Measurements from ENCODE around the gene SEPTIN6. TPM values are rescaled to one million over a fixed set of nuclear protein-coding genes. Genes with fewer than 3 reads are reported as not detected.

The SEPTIN6 gene
- total RNA-seq, 1 experiment from 2014 or later, result 4.7 TPM

- no peaks in the 10 kb centered on the region for H3K4me1 Mint-ChIP-seq (ENCODE audit: insufficient read depth, unreplicated experiment)
- H3K9me3 Mint-ChIP-seq (ENCODE audit: unreplicated experiment), result no peaks in the 10 kb centered on the region
- peaks cover 15% of the 10 kb centered on the region for H3K27me3 Mint-ChIP-seq (ENCODE audit: insufficient read depth, unreplicated experiment)
- no TSS peak for BruUV-seq (replicated peaks)
- intact Hi-C loops (cut with micrococcal nuclease), result loop anchor here (10.0 kb wide), 1 partner anchor 81 kb away; no protein-coding TSS in a partner anchor
- no peak overlapping the region for H3K27ac Mint-ChIP-seq (ENCODE audit: low read depth, unreplicated experiment)
- POLR2A ChIA-PET, result no interaction called here
- DNase-seq (ENCODE audit: unreplicated experiment), result no peak
- no peak overlapping the region for H3K4me3 Mint-ChIP-seq (ENCODE audit: unreplicated experiment)
- TF ChIP-seq, protein P1, sequence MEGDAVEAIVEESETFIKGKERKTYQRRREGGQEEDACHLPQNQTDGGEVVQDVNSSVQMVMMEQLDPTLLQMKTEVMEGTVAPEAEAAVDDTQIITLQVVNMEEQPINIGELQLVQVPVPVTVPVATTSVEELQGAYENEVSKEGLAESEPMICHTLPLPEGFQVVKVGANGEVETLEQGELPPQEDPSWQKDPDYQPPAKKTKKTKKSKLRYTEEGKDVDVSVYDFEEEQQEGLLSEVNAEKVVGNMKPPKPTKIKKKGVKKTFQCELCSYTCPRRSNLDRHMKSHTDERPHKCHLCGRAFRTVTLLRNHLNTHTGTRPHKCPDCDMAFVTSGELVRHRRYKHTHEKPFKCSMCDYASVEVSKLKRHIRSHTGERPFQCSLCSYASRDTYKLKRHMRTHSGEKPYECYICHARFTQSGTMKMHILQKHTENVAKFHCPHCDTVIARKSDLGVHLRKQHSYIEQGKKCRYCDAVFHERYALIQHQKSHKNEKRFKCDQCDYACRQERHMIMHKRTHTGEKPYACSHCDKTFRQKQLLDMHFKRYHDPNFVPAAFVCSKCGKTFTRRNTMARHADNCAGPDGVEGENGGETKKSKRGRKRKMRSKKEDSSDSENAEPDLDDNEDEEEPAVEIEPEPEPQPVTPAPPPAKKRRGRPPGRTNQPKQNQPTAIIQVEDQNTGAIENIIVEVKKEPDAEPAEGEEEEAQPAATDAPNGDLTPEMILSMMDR (IDR thresholded peaks at IDR 0.05; ENCODE audit: unreplicated experiment), result no peak
- CTCF ChIA-PET, result interaction anchor here (0.5 to 1.0 kb wide), 2 partner anchors 10 to 13 kb away, joined by 3 to 7 read pairs; no protein-coding TSS in a partner anchor
- H3K36me3 Mint-ChIP-seq (ENCODE audit: insufficient read depth, unreplicated experiment), result no peaks in the 10 kb centered on the region
Measured at GRCh38 chrX:119695535-119696050, 2.6 kb upstream of the SEPTIN6 start.

- TF ChIP-seq, protein P1 (IDR thresholded peaks at IDR 0.05; ENCODE audit: unreplicated experiment), result no peak
- intact Hi-C loops (cut with micrococcal nuclease), result loop anchor here (10.0 kb wide), 1 partner anchor 80 kb away; no protein-coding TSS in a partner anchor
- BruUV-seq (replicated peaks), result no TSS peak
- Mint-ChIP-seq H3K36me3 (ENCODE audit: insufficient read depth, unreplicated experiment) (no peaks in the 10 kb centered on the region), H3K9me3 (ENCODE audit: unreplicated experiment) (no peaks in the 10 kb centered on the region), H3K4me1 (ENCODE audit: insufficient read depth, unreplicated experiment) (no peaks in the 10 kb centered on the region), H3K27ac (ENCODE audit: low read depth, unreplicated experiment) (no peak overlapping the region), H3K4me3 (ENCODE audit: unreplicated experiment) (no peak overlapping the region), H3K27me3 (ENCODE audit: insufficient read depth, unreplicated experiment) (peaks cover 15% of the 10 kb centered on the region)
- CTCF ChIA-PET, result interaction anchor here (0.5 to 1.2 kb wide), 4 partner anchors 8 to 40 kb away, joined by 3 to 7 read pairs (median 4); no protein-coding TSS in a partner anchor
- no peak for DNase-seq (ENCODE audit: unreplicated experiment)
- POLR2A ChIA-PET, result no interaction called here
Measured at GRCh38 chrX:119694601-119695534, 1.9 kb upstream of the SEPTIN6 start.

DNA sequence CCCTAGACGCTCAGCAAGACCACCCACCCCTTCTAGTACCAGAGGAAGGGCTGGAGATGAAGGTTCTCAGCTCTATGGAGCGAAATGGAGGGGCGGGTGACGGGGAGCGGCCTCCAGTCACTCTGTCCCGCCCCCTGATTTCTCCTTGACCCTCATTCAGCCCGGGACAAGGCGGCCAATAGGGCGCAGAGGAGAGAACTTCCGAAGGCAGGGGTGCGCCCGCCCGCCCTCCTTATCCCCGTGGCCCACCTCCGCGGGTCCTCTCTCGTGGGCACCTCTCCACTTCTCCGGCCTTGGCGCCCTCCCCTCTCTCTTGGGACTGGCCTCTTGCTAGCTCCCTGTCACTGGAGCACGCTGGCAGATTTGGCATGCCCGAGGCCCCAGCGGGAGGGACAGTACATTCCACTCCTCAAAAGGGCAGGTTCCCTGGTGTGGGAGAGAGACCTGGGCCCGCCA, 1.1 kb upstream of the SEPTIN6 start:
- TF ChIP-seq, protein P1 (IDR thresholded peaks at IDR 0.05; ENCODE audit: unreplicated experiment), result no peak
- H3K27ac Mint-ChIP-seq (ENCODE audit: low read depth, unreplicated experiment), result no peak overlapping the region
- no peaks in the 10 kb centered on the region for H3K4me1 Mint-ChIP-seq (ENCODE audit: insufficient read depth, unreplicated experiment)
- H3K4me3 Mint-ChIP-seq (ENCODE audit: unreplicated experiment), result no peak overlapping the region
- H3K36me3 Mint-ChIP-seq (ENCODE audit: insufficient read depth, unreplicated experiment), result no peaks in the 10 kb centered on the region
- ChIA-PET CTCF (interaction anchor here (0.7 to 1.2 kb wide), 3 partner anchors 9 to 576 kb away, joined by 3 to 6 read pairs (median 4); no protein-coding TSS in a partner anchor), POLR2A (no interaction called here)
- no TSS peak for BruUV-seq (replicated peaks)
- DNase-seq (ENCODE audit: unreplicated experiment), result no peak
- H3K9me3 Mint-ChIP-seq (ENCODE audit: unreplicated experiment), result no peaks in the 10 kb centered on the region
- peaks cover 15% of the 10 kb centered on the region for H3K27me3 Mint-ChIP-seq (ENCODE audit: insufficient read depth, unreplicated experiment)
- intact Hi-C loops (cut with micrococcal nuclease), result loop anchor here (10.0 kb wide), 1 partner anchor 79 kb away; no protein-coding TSS in a partner anchor
